Endothelial cell of umbilical vein (primary cell): ENCODE measurements around the gene BCAR3.

Experiments used
- EZH2 ChIP-seq: IDR thresholded peaks from 2 replicates; pipeline ENCODE4 v1.6.1; 2012; ENCODE audit warnings: borderline replicate concordance, low read depth, mild to moderate bottlenecking, moderate library complexity, low read length, inconsistent platforms; ENCODE audit not compliant: severe bottlenecking
- POLR2A ChIP-seq: IDR thresholded peaks from 2 replicates; pipeline ENCODE4 v1.6.1; 2012; ENCODE audit warnings: low read depth, mild to moderate bottlenecking, control low read depth, low read length
- TF ChIP-seq, protein P1 (sequence below), 2 donors: IDR thresholded peaks; 1 replicate in 1 of 2; 2 replicates in 1 of 2; pipeline ENCODE4 v1.5.1; 2011; ENCODE audit warnings: low read length in 2 of 2, mild to moderate bottlenecking in 2 of 2, moderate library complexity in 2 of 2, control low read depth in 1 of 2, inconsistent platforms in 1 of 2, low read depth in 1 of 2; ENCODE audit not compliant: insufficient read depth in 1 of 2; ENCODE audit errors: extremely low read depth in 1 of 2

DNA sequence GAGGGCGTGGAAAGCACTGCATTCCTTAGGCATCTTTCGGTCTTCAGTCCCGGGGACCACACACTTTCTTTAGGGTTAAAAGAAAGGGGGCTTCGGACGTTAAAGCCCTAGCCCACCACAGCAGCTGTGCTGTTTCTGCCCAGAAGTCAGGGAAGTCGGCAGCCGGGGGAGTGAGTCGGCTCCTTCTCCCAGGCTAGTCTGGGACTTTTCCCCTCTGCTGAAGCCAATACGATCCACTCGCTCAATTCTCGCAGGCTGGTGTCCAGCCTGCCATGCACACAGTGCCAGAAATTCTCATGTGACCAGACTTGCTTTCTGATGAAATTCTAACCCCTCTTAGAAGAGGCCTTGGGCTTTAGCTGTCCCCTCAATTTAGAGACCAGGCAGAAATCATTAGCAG is 67.7 kb downstream of the BCAR3 start:
- TF ChIP-seq, protein P1, sequence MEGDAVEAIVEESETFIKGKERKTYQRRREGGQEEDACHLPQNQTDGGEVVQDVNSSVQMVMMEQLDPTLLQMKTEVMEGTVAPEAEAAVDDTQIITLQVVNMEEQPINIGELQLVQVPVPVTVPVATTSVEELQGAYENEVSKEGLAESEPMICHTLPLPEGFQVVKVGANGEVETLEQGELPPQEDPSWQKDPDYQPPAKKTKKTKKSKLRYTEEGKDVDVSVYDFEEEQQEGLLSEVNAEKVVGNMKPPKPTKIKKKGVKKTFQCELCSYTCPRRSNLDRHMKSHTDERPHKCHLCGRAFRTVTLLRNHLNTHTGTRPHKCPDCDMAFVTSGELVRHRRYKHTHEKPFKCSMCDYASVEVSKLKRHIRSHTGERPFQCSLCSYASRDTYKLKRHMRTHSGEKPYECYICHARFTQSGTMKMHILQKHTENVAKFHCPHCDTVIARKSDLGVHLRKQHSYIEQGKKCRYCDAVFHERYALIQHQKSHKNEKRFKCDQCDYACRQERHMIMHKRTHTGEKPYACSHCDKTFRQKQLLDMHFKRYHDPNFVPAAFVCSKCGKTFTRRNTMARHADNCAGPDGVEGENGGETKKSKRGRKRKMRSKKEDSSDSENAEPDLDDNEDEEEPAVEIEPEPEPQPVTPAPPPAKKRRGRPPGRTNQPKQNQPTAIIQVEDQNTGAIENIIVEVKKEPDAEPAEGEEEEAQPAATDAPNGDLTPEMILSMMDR (IDR thresholded peaks at IDR 0.05; ENCODE audit: extremely low read depth in 1 of 2, insufficient read depth in 1 of 2, low read depth in 1 of 2, low read length in 2 of 2): no peak
- TF ChIP-seq EZH2 (no peak), POLR2A (no peak)
